Vagina (tissue), 2 donors: ENCODE data around the gene CFP. TPM values are rescaled to one million over a fixed set of nuclear protein-coding genes. Genes with fewer than 3 reads are reported as not detected.

ENCODE experiments used
- DNase-seq, 2 donors: peaks; one replicate each; pipeline ENCODE4 v3.0.0-alpha.2; 2017; ENCODE audit errors: extremely low spot score in 2 of 2
- H3K27ac ChIP-seq: fragments of 200-600 bp; sonication (generic); one replicate; pipeline ENCODE4 v1.5.1; 2019
- H3K27me3 ChIP-seq: fragments of 200-600 bp; sonication (generic); one replicate; pipeline ENCODE4 v1.5.1; 2019
- H3K36me3 ChIP-seq, 2 donors: fragments of 200-600 bp; sonication (generic); one replicate each; pipeline ENCODE4 v1.5.1; 2017 to 2019
- H3K4me1 ChIP-seq: fragments of 200-600 bp; sonication (generic); one replicate; pipeline ENCODE4 v1.5.1; 2019
- H3K4me3 ChIP-seq, 2 donors: fragments of 200-600 bp; sonication (generic); 1 replicate in 1 of 2; 2 replicates in 1 of 2; pipeline ENCODE4 v1.5.1; 2016 to 2019
- H3K9me3 ChIP-seq: fragments of 200-600 bp; sonication (generic); one replicate; pipeline ENCODE4 v1.5.1; 2019
- POLR2A ChIP-seq, 2 donors: fragments of 450-650 bp; IDR thresholded peaks; one replicate each; pipeline ENCODE4 v1.6.1; 2017; ENCODE audit warnings: antibody characterized with exemption in 2 of 2, mild to moderate bottlenecking in 2 of 2, moderate library complexity in 2 of 2
- POLR2AphosphoS5 ChIP-seq, 2 donors: sonication (generic); formaldehyde crosslinking; IDR thresholded peaks; one replicate each; pipeline ENCODE4 v1.9.0; 2017; ENCODE audit warnings: antibody characterized with exemption in 2 of 2, mild to moderate bottlenecking in 2 of 2, low read depth in 1 of 2; ENCODE audit not compliant: insufficient read depth in 1 of 2
- intact Hi-C: fragments of 100-400 bp; cut with DNase I; formaldehyde crosslinking; loops from one replicate; pipeline ENCODE4 v1.15.1; 2023
- total RNA-seq: library from RNA; depleted of rRNA; stranded (reverse); fragments of >200 nt; gene quantifications from one replicate; pipeline ENCODE4 v1.2.3, GENCODE V29; 2016
- TF ChIP-seq, protein P1 (sequence below), 3 experiments: fragments of 450-650 bp in 2 of 3; fragments of 200-600 bp in 1 of 3; sonication (generic) in 1 of 3; IDR thresholded peaks; one replicate each; pipeline ENCODE4 v1.5.1; 2017 to 2019; ENCODE audit warnings: antibody characterized with exemption in 3 of 3, mild to moderate bottlenecking in 2 of 3, moderate library complexity in 2 of 3

The CFP gene
- total RNA-seq, 1 donor from 2014 or later, result 0.74 TPM

DNA sequence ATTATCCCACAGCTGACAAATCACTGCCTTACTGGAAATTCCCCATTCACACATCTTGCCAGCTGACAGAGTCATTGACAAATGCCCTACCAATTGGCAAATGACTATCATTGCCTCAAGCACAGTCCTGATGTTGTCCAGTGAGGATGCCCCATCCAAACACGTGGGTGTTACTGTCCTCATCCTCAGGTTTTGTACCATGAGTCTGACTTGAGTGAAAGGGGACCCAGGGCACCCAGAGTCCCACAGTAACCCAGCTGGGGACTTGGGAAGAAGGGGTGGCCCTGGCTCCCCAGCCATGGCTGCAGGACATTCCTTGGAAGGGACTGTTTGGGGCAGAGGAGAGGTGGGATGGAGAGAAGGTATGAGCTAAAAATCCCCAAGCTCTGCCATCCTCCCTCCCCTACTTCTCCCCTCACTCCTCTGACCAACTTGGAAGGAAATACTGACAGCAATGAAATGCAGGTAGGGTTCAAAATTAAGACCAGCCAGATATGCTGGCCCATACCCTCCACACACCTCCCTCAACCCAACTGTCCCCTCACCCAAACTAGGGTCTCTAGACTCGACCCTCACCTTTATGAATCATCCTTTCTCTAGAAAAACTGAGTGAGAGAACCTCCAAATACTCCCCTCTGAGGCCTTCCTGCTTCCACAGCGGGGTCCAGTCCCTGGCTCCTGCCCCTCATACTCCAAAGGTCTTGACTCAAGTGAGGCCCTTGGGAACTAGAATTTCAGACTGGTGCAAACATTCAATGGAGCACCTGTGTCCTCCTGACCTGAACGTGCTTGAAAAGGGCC is 42.4 kb downstream of the CFP start:
- H3K27me3 ChIP-seq, result no peaks in the 10 kb centered on the region
- no peak overlapping the region for H3K27ac ChIP-seq
- H3K4me1 ChIP-seq, result peaks cover 5% of the 10 kb centered on the region
- no peaks in the 10 kb centered on the region for H3K9me3 ChIP-seq
- DNase-seq, result no peak
- no peak for TF ChIP-seq POLR2AphosphoS5 (IDR thresholded peaks at IDR 0.05; ENCODE audit: insufficient read depth in 1 of 2, low read depth in 1 of 2)
- TF ChIP-seq POLR2A (IDR thresholded peaks at IDR 0.05), result no peak
- TF ChIP-seq, protein P1, sequence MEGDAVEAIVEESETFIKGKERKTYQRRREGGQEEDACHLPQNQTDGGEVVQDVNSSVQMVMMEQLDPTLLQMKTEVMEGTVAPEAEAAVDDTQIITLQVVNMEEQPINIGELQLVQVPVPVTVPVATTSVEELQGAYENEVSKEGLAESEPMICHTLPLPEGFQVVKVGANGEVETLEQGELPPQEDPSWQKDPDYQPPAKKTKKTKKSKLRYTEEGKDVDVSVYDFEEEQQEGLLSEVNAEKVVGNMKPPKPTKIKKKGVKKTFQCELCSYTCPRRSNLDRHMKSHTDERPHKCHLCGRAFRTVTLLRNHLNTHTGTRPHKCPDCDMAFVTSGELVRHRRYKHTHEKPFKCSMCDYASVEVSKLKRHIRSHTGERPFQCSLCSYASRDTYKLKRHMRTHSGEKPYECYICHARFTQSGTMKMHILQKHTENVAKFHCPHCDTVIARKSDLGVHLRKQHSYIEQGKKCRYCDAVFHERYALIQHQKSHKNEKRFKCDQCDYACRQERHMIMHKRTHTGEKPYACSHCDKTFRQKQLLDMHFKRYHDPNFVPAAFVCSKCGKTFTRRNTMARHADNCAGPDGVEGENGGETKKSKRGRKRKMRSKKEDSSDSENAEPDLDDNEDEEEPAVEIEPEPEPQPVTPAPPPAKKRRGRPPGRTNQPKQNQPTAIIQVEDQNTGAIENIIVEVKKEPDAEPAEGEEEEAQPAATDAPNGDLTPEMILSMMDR (IDR thresholded peaks at IDR 0.05), result no peak
- no peaks in the 10 kb centered on the region for H3K36me3 ChIP-seq
- H3K4me3 ChIP-seq, result no peak overlapping the region
- intact Hi-C loops, result no loop called here

DNA sequence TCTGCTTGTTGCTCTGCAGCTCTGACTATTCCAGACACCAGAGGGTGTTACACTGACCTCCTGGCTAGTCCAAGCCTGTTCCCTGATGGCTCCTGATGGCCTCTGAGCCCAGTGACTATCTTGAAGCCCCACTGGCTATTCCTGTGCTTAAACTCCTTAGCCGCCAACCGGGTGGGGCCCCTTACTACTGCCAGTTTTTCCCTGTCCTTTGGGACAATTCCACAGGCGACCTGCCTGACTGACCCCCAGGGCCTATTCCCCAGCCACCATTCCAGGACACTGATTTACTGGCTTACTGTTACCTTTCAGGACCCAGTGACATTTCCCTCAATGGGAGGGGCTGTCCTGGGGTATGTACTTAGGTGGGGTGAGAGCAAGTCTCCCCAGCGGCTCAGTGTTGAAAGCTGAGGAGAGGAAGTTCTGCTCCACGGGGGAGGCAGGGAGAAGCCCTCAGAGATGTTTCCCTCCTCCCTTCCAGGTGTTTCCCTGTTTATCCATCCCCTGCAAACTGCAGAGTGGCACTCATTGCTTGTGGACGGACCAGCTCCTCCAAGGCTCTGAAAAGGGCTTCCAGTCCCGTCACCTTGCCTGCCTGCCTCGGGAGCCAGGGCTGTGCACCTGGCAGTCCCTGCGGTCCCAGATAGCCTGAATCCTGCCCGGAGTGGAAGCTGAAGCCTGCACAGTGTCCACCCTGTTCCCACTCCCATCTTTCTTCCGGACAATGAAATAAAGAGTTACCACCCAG is 43.5 kb downstream of the CFP start:
- no peaks in the 10 kb centered on the region for H3K27me3 ChIP-seq
- H3K4me3 ChIP-seq, result no peak overlapping the region
- peaks cover 10% of the 10 kb centered on the region for H3K4me1 ChIP-seq
- no peak overlapping the region for H3K27ac ChIP-seq
- H3K9me3 ChIP-seq, result no peaks in the 10 kb centered on the region
- DNase-seq, result peak in 1 of 2 donors; percentile 93
- no peaks in the 10 kb centered on the region for H3K36me3 ChIP-seq
- TF ChIP-seq, protein P1 (IDR thresholded peaks at IDR 0.05), result no peak
- TF ChIP-seq POLR2AphosphoS5 (IDR thresholded peaks at IDR 0.05; ENCODE audit: insufficient read depth in 1 of 2, low read depth in 1 of 2) (no peak), POLR2A (IDR thresholded peaks at IDR 0.05) (no peak)
- intact Hi-C loops, result no loop called here

DNA sequence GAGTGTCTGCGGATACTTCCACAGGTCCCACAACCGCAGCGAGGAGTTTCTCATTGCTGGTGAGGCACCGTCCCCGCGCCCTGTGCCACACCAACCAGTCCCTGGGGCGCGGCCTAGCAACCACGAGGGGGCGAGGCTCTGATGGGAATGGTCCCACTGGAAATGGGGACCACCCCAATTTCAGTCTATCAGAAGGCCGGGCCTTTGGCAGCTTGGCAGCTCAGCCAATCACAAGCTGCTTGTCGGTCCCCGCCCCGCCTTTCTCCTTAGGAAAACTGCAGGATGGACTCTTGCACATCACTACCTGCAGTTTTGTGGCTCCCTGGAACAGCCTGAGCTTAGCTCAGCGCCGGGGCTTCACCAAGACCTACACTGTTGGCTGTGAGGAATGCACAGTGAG is 44.5 kb downstream of the CFP start:
- no peak overlapping the region for H3K27ac ChIP-seq
- no peak overlapping the region for H3K4me3 ChIP-seq
- DNase-seq, result peak in 1 of 2 donors; percentile 91
- H3K36me3 ChIP-seq, result no peaks in the 10 kb centered on the region
- H3K27me3 ChIP-seq, result no peaks in the 10 kb centered on the region
- H3K9me3 ChIP-seq, result no peaks in the 10 kb centered on the region
- TF ChIP-seq, protein P1 (IDR thresholded peaks at IDR 0.05), result no peak
- H3K4me1 ChIP-seq, result peaks cover 10% of the 10 kb centered on the region
- intact Hi-C loops, result no loop called here

DNA sequence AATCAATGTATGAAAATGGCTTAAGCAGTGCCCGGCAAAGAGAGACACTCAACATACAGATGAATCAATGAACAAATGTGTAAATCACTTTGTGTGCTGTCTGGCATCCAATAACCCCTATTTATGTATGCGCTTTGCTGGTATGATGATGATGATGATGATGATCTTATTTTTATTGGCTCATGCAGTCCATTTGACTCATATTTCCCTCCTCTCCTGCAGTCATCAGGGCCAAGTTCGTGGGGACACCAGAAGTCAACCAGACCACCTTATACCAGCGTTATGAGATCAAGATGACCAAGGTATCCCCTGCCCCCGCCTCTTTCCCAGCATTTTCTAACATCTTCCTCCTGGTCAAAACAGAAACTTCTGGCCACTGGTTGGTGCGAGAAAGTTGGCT is 45.0 kb downstream of the CFP start:
- Histone ChIP-seq H3K27me3 (no peaks in the 10 kb centered on the region), H3K4me1 (peaks cover 10% of the 10 kb centered on the region), H3K4me3 (no peak overlapping the region), H3K27ac (no peak overlapping the region), H3K36me3 (no peaks in the 10 kb centered on the region), H3K9me3 (no peaks in the 10 kb centered on the region)
- intact Hi-C loops, result no loop called here
- TF ChIP-seq, protein P1 (IDR thresholded peaks at IDR 0.05), result no peak
- TF ChIP-seq POLR2A (IDR thresholded peaks at IDR 0.05), result no peak
- no peak for TF ChIP-seq POLR2AphosphoS5 (IDR thresholded peaks at IDR 0.05; ENCODE audit: insufficient read depth in 1 of 2, low read depth in 1 of 2)
- DNase-seq, result no peak
